Brain microvascular endothelial cell (primary cell): Measurements from ENCODE around the gene ITGA7.

ENCODE experiments used
- DNase-seq: peaks from one replicate; pipeline ENCODE4 v3.0.0-alpha.2; 2020
- H3K27ac ChIP-seq: fragments of 250-450 bp; sonication (Bioruptor Pico); 2 replicates; pipeline ENCODE4 v1.5.1; 2020; ENCODE audit warnings: mild to moderate bottlenecking, moderate library complexity
- H3K27me3 ChIP-seq: fragments of 250-450 bp; sonication (Bioruptor Pico); replicated peaks from 2 replicates; pipeline ENCODE4 v1.5.1; 2020; ENCODE audit warnings: mild to moderate bottlenecking
- H3K36me3 ChIP-seq: fragments of 250-450 bp; sonication (Bioruptor Pico); replicated peaks from 2 replicates; pipeline ENCODE4 v1.5.1; 2020; ENCODE audit warnings: mild to moderate bottlenecking
- H3K4me3 ChIP-seq: 2 replicates; pipeline ENCODE4 v1.5.1; 2011; ENCODE audit warnings: low read depth, mild to moderate bottlenecking, control low read depth, low read length, moderate library complexity
- in situ Hi-C: cut with HindIII; loops from 2 replicates; pipeline ENCODE4 v1.10.0; 2017; ENCODE audit warnings: low sequenced_read_pairs, low pct_ligation_motif_present
- TF ChIP-seq, protein P1 (sequence below): IDR thresholded peaks from 2 replicates; pipeline ENCODE4 v1.5.1; 2011; ENCODE audit warnings: low read depth, mild to moderate bottlenecking, moderate library complexity, low read length, control low read depth, inconsistent platforms; ENCODE audit errors: missing control alignments

The ITGA7 gene

DNA sequence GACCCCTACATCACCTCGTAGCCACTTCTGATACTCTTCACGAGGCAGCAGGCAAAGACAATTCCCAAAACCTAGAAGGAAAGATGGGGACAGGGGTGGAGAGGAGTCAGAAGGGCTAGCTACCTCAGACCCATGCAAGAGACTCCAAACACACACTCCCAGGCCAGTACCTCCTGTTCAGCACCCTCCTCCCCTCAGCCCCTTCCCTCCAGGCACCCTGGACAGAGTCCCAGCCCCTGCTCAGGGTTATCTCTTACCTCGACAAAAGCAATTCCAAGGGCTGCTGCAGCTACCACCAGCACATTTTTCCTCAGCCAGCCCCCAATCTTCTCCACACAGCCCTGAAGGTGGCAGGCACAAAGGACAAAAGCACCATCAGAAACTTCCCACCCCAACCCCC, 17.9 kb upstream of the ITGA7 start:
- DNase-seq = no peak
- Histone ChIP-seq H3K27me3 (no peaks in the 10 kb centered on the region), H3K4me3 (no peak overlapping the region), H3K27ac (no peak overlapping the region), H3K36me3 (peaks cover 46% of the 10 kb centered on the region)
- TF ChIP-seq, protein P1, sequence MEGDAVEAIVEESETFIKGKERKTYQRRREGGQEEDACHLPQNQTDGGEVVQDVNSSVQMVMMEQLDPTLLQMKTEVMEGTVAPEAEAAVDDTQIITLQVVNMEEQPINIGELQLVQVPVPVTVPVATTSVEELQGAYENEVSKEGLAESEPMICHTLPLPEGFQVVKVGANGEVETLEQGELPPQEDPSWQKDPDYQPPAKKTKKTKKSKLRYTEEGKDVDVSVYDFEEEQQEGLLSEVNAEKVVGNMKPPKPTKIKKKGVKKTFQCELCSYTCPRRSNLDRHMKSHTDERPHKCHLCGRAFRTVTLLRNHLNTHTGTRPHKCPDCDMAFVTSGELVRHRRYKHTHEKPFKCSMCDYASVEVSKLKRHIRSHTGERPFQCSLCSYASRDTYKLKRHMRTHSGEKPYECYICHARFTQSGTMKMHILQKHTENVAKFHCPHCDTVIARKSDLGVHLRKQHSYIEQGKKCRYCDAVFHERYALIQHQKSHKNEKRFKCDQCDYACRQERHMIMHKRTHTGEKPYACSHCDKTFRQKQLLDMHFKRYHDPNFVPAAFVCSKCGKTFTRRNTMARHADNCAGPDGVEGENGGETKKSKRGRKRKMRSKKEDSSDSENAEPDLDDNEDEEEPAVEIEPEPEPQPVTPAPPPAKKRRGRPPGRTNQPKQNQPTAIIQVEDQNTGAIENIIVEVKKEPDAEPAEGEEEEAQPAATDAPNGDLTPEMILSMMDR = no peak
- in situ Hi-C loops = no loop called here

DNA sequence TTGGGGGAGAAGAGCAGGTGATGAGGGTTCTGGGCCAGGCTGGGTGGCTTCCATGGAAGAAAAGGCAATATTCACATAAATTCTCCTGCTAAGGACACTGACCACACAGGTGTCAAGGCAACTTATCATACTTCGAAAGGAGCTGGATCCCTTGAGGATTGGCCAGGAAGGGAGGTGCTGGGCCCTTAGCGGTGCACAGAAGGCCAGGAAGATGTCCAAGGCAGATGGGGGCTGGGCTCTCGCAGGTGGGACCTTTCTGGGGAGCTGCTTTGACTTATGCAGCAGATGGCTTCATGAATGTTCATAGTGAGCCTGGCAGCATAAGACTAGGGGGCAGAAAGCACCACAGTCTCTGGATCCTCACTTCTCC, 17.2 kb upstream of the ITGA7 start:
- Histone ChIP-seq H3K27me3 (no peaks in the 10 kb centered on the region), H3K4me3 (no peak overlapping the region), H3K27ac (no peak overlapping the region), H3K36me3 (peaks cover 46% of the 10 kb centered on the region)
- DNase-seq = no peak
- TF ChIP-seq, protein P1 = no peak
- in situ Hi-C loops = no loop called here

DNA sequence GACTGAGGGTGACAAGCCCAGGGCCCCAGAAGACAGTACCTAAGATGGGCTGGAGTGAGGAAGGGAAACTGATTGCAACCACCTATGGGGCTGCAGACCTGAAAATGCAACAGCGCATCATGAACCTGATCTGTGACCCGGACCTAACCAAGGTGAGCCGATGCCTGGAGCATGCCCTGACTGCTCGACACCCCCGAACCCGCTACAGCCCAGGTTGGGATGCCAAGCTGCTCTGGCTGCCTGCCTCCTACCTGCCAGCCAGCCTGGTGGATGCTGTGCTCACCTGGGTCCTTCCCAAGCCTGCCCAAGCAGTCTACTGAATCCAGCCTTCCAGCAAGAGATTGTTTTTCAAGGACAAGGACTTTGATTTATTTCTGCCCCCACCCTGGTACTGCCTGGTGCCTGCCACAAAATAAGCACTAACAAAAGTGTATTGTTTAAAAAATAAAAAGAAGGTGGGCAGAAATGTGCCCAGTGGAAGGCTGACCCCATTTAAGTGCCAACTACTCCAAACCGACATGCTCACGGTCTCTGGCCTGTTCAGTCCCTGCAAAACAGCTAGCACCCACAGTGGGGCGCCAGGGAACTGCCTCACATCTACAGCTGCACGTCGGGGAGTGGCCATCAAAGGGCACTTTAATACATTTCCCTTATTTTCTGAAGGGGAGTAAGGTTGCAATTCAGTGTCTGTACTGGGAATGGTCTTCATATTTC, 16.7 kb upstream of the ITGA7 start:
- no peak overlapping the region for H3K27ac ChIP-seq
- H3K27me3 ChIP-seq = no peaks in the 10 kb centered on the region
- in situ Hi-C loops = no loop called here
- TF ChIP-seq, protein P1 = peak; percentile 83
- no peak overlapping the region for H3K4me3 ChIP-seq
- peak; percentile 72 for DNase-seq
- peaks cover 46% of the 10 kb centered on the region for H3K36me3 ChIP-seq

DNA sequence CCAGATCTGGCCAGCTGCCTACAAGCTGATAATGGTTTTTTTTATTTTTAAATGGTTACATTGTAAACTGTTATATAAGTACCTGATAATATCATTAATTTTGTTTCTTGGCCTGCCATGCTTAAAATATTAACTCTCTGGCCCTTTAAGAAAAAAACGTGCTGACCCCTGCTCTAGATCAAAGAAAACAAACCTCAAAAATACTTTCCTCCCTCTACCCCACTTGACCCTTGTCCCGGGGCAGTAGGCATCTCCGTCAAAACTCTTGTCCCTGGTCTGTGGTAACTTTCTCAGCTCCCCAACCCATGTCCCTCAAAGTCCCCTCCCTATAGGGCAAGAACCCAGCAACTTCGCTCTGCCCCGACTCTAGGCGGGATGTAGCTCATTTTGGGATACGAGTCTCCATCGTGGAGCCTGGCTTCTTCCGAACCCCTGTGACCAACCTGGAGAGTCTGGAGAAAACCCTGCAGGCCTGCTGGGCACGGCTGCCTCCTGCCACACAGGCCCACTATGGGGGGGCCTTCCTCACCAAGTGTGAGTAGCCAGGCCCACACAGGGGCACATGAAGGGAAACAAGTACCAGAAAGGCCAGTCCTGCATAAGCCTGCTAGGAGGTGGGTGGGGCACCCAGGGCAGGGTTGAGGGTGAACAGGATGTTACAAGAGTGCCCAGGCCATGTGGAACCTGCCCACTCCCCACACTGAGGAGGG, 16.0 kb upstream of the ITGA7 start:
- Histone ChIP-seq H3K4me3 (no peak overlapping the region), H3K27ac (no peak overlapping the region), H3K27me3 (no peaks in the 10 kb centered on the region), H3K36me3 (peaks cover 46% of the 10 kb centered on the region)
- no peak for DNase-seq
- TF ChIP-seq, protein P1 = no peak
- in situ Hi-C loops = no loop called here

GRCh38 chr12:55722948-55723347, 15.2 kb upstream of the ITGA7 start:
- TF ChIP-seq, protein P1 = no peak
- Histone ChIP-seq H3K36me3 (peaks cover 44% of the 10 kb centered on the region), H3K4me3 (no peak overlapping the region), H3K27ac (no peak overlapping the region), H3K27me3 (no peaks in the 10 kb centered on the region)
- DNase-seq = no peak
- in situ Hi-C loops = no loop called here
